ENCODE measurements around the gene NFATC2IP. TPM values are rescaled to one million over a fixed set of nuclear protein-coding genes. Genes with fewer than 3 reads are reported as not detected.

The NFATC2IP gene
- total and polyA plus RNA-seq, 10 of the 15 experiments (the other 5 are each of a cell fraction or from before 2014, with no cell fraction given), result 12.2 to 93.9 (median 46.9) TPM

- no peak overlapping the region for H2AFZ ChIP-seq (ENCODE audit: control insufficient read depth, low read depth, low read length)
- TSS peak; percentile 22 for BruUV-seq (replicated peaks)
- FAIRE-seq, result no peak
- no peak overlapping the region for H3K27ac ChIP-seq (ENCODE audit: control insufficient read depth, insufficient read depth)
- H3K4me3 ChIP-seq, result no peak overlapping the region
- ATAC-seq, result no peak
- H3K4me1 ChIP-seq (ENCODE audit: control insufficient read depth, insufficient read depth, low read length), result no peaks in the 10 kb centered on the region
- ChIA-PET SMC1A (ENCODE audit: uncharacterized antibody, unreplicated experiment) (interaction anchor here (1.1 kb wide), 1 partner anchor 13 kb away, joined by 3 read pairs; no protein-coding TSS in a partner anchor), RAD21 (ENCODE audit: unreplicated experiment) (interaction anchor here (0.5 kb wide), 1 partner anchor 48 kb away, joined by 4 read pairs; no protein-coding TSS in a partner anchor), CTCF (interaction anchor here (1.0 to 1.2 kb wide), 2 partner anchors 13 to 15 kb away, joined by 3 to 4 read pairs; no protein-coding TSS in a partner anchor), POLR2A (no interaction called here)
- no peak for TF ChIP-seq ZBTB33 (IDR thresholded peaks at IDR 0.05)
- TF ChIP-seq NKRF (conservative IDR thresholded peaks at IDR 0.05), result no peak
- no peak for TF ChIP-seq SIN3A (IDR thresholded peaks at IDR 0.05; ENCODE audit: low read depth, low read length)
- TF ChIP-seq SMAD1 (IDR thresholded peaks at IDR 0.05; ENCODE audit: low read depth, partially characterized antibody), result no peak
- no peak for TF ChIP-seq ZBTB4 (CRISPR knock-in tag; IDR thresholded peaks at IDR 0.05)
- TF ChIP-seq MTA2 (IDR thresholded peaks at IDR 0.05; ENCODE audit: low read depth), result no peak
- no peak for TF ChIP-seq IKZF2 (IDR thresholded peaks at IDR 0.05)
- no peak for TF ChIP-seq PAX5 (IDR thresholded peaks at IDR 0.05; ENCODE audit: borderline replicate concordance, low read depth, low read length)
- no peak for TF ChIP-seq SREBF2 (IDR thresholded peaks at IDR 0.05; ENCODE audit: low read length)
- TF ChIP-seq ZZZ3 (IDR thresholded peaks at IDR 0.05; ENCODE audit: control insufficient read depth, insufficient read length, low read depth), result no peak
- no peak for TF ChIP-seq FOS (IDR thresholded peaks at IDR 0.05; ENCODE audit: borderline replicate concordance, extremely low read depth, insufficient read length)
- TF ChIP-seq TCF7 (IDR thresholded peaks at IDR 0.05; ENCODE audit: borderline replicate concordance), result no peak
- TF ChIP-seq ZSCAN29 (IDR thresholded peaks at IDR 0.05), result no peak
- H3K9me3 ChIP-seq (replicated peaks; ENCODE audit: control insufficient read depth, insufficient read depth, low read length), result no peaks in the 10 kb centered on the region
- no peaks in the 10 kb centered on the region for H4K20me1 ChIP-seq (ENCODE audit: control insufficient read depth, insufficient read depth)
- no peak overlapping the region for H3K9ac ChIP-seq (ENCODE audit: control insufficient read depth, insufficient read depth, low read length)
- DNase-seq (ENCODE audit: low read depth, low spot score), result no peak
- intact Hi-C loops (cut with micrococcal nuclease; ENCODE audit: unreplicated experiment), result no loop called here
- 97% methylated on average over 5 of the region's 9 CpGs for WGBS (ENCODE audit: insufficient coverage, insufficient replicate concordance, low lambda C conversion rate, missing lambda C conversion rate)
- in situ Hi-C loops (cut with MboI), result no loop called here
- H3K4me2 ChIP-seq (ENCODE audit: control insufficient read depth, insufficient read depth), result no peak overlapping the region
- H3K36me3 ChIP-seq (ENCODE audit: control insufficient read depth in 2 of 2, insufficient read depth in 2 of 2, low read length in 1 of 2), result peaks cover 21 to 32% of the 10 kb centered on the region in 2 experiments
- H3K27me3 ChIP-seq (replicated peaks in 1 of 2; ENCODE audit: control insufficient read depth in 2 of 2, insufficient read depth in 2 of 2, low read length in 1 of 2), result no peaks in the 10 kb centered on the region
- peaks cover 6% of the 10 kb centered on the region for H3K79me2 ChIP-seq (ENCODE audit: control insufficient read depth, insufficient read depth, low read length)
Measured at GRCh38 chr16:28958216-28958615, 7.5 kb downstream of the NFATC2IP start.
